ENCODE measurements around the gene OR8D2. TPM values are rescaled to one million over a fixed set of nuclear protein-coding genes. Genes with fewer than 3 reads are reported as not detected.
"Not testable (repeated sequence)": the region's sequence is repeated elsewhere in the genome, so short reads cannot be mapped to it uniquely, and the experiment has no call there.

The OR8D2 gene
- total and polyA plus RNA-seq, 2 of the 13 experiments (the other 11 are each of a cell fraction or from before 2014, with no cell fraction given): not detected

DNA sequence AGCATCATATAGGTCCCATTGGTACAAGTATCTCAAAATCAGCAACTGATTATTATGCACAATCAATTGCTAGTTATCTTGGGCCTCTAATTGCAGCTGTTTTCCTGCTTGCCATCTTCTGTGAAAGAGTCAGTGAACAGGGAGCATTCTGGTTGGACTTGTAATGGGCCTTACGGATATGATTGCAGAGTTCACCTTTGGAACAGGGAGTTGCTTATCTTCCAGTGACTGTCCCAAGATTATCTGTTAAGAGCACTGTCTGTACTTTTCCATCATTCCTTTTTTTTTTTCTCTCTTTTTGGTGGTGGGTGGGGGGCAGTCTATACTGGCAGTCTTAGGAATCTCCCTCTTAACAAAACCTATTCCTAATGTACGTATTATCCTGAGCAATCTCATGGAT lies 46.0 kb downstream of the OR8D2 start (continued):
- TF ChIP-seq, protein P1, sequence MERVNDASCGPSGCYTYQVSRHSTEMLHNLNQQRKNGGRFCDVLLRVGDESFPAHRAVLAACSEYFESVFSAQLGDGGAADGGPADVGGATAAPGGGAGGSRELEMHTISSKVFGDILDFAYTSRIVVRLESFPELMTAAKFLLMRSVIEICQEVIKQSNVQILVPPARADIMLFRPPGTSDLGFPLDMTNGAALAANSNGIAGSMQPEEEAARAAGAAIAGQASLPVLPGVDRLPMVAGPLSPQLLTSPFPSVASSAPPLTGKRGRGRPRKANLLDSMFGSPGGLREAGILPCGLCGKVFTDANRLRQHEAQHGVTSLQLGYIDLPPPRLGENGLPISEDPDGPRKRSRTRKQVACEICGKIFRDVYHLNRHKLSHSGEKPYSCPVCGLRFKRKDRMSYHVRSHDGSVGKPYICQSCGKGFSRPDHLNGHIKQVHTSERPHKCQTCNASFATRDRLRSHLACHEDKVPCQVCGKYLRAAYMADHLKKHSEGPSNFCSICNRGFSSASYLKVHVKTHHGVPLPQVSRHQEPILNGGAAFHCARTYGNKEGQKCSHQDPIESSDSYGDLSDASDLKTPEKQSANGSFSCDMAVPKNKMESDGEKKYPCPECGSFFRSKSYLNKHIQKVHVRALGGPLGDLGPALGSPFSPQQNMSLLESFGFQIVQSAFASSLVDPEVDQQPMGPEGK (CRISPR knock-in tag; IDR thresholded peaks at IDR 0.05): no peak
- no peak for TF ChIP-seq HNF4A (CRISPR knock-in tag; IDR thresholded peaks at IDR 0.05)

- H3K27ac ChIP-seq (ENCODE audit: extremely low read length, insufficient read depth, low read length); H3K4me3 ChIP-seq (replicated peaks in 1 of 3; ENCODE audit: insufficient read depth in 1 of 3, low read depth in 2 of 3, low read length in 3 of 3); DNase-seq (ENCODE audit: low spot score); intact Hi-C loops (cut with micrococcal nuclease; ENCODE audit: unreplicated experiment); CTCF ChIA-PET (ENCODE audit: low intra/inter-chr PET ratio, low total read pairs); POLR2A ChIA-PET; H3K9ac ChIP-seq (ENCODE audit: insufficient read depth, low read depth, low read length); BruUV-seq (replicated peaks); H3K9me3 ChIP-seq (ENCODE audit: low read length); H3K36me3 ChIP-seq (replicated peaks in 1 of 2; ENCODE audit: control insufficient read depth in 1 of 2, insufficient read depth in 2 of 2, low read length in 2 of 2); H3K4me2 ChIP-seq (ENCODE audit: low read depth, low read length); H2AFZ ChIP-seq (ENCODE audit: low read length); ATAC-seq; FAIRE-seq; H3K27me3 ChIP-seq (ENCODE audit: control insufficient read depth in 1 of 2, insufficient read depth in 2 of 2, low read length in 2 of 2); H4K20me1 ChIP-seq (ENCODE audit: insufficient read depth, low read length); in situ Hi-C loops (cut with HindIII; ENCODE audit: extremely low pct_ligation_motif_present, low pct_unique_long_range_greater_than_20kb); H3K79me2 ChIP-seq (ENCODE audit: insufficient read depth, low read length); H3K4me1 ChIP-seq (ENCODE audit: insufficient read depth, low read length): not testable (repeated sequence)
- 7% methylated on average over 7 of the region's 7 CpGs for WGBS (ENCODE audit: low lambda C conversion rate)
These were observed 49.1 kb downstream of the OR8D2 start for GRCh38 chr11:124270886-124271285.

Other genes starting within 250 kb of the OR8D2 start
- gene VWA5A, start 204.7 kb downstream of the OR8D2 start, total RNA-seq (2016; rRNA removed; fragmentation: Illumina TruSeq; extraction: Trizol): 1.3 and 1.4 TPM in 2 replicates
- 1.6 and 1.8 TPM in 2 replicates for gene VWA5A, start 204.7 kb downstream of the OR8D2 start, polyA plus RNA-seq (2011; rRNA removed)
- not detected in 2 replicates for gene OR10D3, start 136.9 kb downstream of the OR8D2 start, total RNA-seq (2016; rRNA removed; fragmentation: Illumina TruSeq; extraction: Trizol)
- gene OR10D3, start 136.9 kb downstream of the OR8D2 start, polyA plus RNA-seq (2011; rRNA removed): not detected in 2 replicates
- not detected in 2 replicates for gene OR8G1, start 79.1 kb downstream of the OR8D2 start, total RNA-seq (2016; rRNA removed; fragmentation: Illumina TruSeq; extraction: Trizol)
- not detected in 2 replicates for gene OR8G1, start 79.1 kb downstream of the OR8D2 start, polyA plus RNA-seq (2011; rRNA removed)
- gene OR8G5, start 63.8 kb downstream of the OR8D2 start, total RNA-seq (2016; rRNA removed; fragmentation: Illumina TruSeq; extraction: Trizol): not detected in 2 replicates
- not detected in 2 replicates for gene OR8G5, start 63.8 kb downstream of the OR8D2 start, polyA plus RNA-seq (2011; rRNA removed)
- not detected in 2 replicates for gene OR8D1, start 6.2 kb downstream of the OR8D2 start, total RNA-seq (2016; rRNA removed; fragmentation: Illumina TruSeq; extraction: Trizol)
- gene OR8D1, start 6.2 kb downstream of the OR8D2 start, polyA plus RNA-seq (2011; rRNA removed): not detected in 2 replicates
- not detected in 2 replicates for gene OR8B2, start 64.3 kb upstream of the OR8D2 start, total RNA-seq (2016; rRNA removed; fragmentation: Illumina TruSeq; extraction: Trizol)
- not detected in 2 replicates for gene OR8B2, start 64.3 kb upstream of the OR8D2 start, polyA plus RNA-seq (2011; rRNA removed)
- not detected in 2 replicates for gene OR8B3, start 78.8 kb upstream of the OR8D2 start, total RNA-seq (2016; rRNA removed; fragmentation: Illumina TruSeq; extraction: Trizol)
- gene OR8B3, start 78.8 kb upstream of the OR8D2 start, polyA plus RNA-seq (2011; rRNA removed): not detected in 2 replicates
- gene OR8B4, start 104.7 kb upstream of the OR8D2 start, total RNA-seq (2016; rRNA removed; fragmentation: Illumina TruSeq; extraction: Trizol): not detected in 2 replicates
- gene OR8B4, start 104.7 kb upstream of the OR8D2 start, polyA plus RNA-seq (2011; rRNA removed): not detected in 2 replicates
- not detected in 2 replicates for gene OR8B8, start 125.5 kb upstream of the OR8D2 start, total RNA-seq (2016; rRNA removed; fragmentation: Illumina TruSeq; extraction: Trizol)
- not detected in 2 replicates for gene OR8B8, start 125.5 kb upstream of the OR8D2 start, polyA plus RNA-seq (2011; rRNA removed)
- gene OR8B12, start 223.5 kb upstream of the OR8D2 start, total RNA-seq (2016; rRNA removed; fragmentation: Illumina TruSeq; extraction: Trizol): not detected in 2 replicates
- gene OR8B12, start 223.5 kb upstream of the OR8D2 start, polyA plus RNA-seq (2011; rRNA removed): not detected in 2 replicates
- gene OR8A1, start 249.8 kb upstream of the OR8D2 start, total RNA-seq (2016; rRNA removed; fragmentation: Illumina TruSeq; extraction: Trizol): not detected in 2 replicates
- not detected in 2 replicates for gene OR8A1, start 249.8 kb upstream of the OR8D2 start, polyA plus RNA-seq (2011; rRNA removed)